Adrenal gland (tissue), 5 donors: ENCODE measurements around the gene FAN1.

ENCODE experiments used
- POLR2A ChIP-seq, 2 donors: fragments of 450-650 bp; IDR thresholded peaks; one replicate each; pipeline ENCODE4 v1.6.1; 2017; ENCODE audit warnings: antibody characterized with exemption in 2 of 2, mild to moderate bottlenecking in 2 of 2, moderate library complexity in 1 of 2
- TF ChIP-seq, protein P1 (sequence below), 6 experiments: fragments of 450-650 bp in 4 of 6; fragments of 200-600 bp in 2 of 6; sonication (generic) in 1 of 6; IDR thresholded peaks; 1 replicate in 5 of 6; 2 replicates in 1 of 6; pipeline versions ENCODE4 v1.5.1 to v1.8.0; 2016 to 2021; ENCODE audit warnings: antibody characterized with exemption in 6 of 6, mild to moderate bottlenecking in 2 of 6, moderate library complexity in 1 of 6
- donor health status: DM: no; HTN: no; CAD: no.

DNA sequence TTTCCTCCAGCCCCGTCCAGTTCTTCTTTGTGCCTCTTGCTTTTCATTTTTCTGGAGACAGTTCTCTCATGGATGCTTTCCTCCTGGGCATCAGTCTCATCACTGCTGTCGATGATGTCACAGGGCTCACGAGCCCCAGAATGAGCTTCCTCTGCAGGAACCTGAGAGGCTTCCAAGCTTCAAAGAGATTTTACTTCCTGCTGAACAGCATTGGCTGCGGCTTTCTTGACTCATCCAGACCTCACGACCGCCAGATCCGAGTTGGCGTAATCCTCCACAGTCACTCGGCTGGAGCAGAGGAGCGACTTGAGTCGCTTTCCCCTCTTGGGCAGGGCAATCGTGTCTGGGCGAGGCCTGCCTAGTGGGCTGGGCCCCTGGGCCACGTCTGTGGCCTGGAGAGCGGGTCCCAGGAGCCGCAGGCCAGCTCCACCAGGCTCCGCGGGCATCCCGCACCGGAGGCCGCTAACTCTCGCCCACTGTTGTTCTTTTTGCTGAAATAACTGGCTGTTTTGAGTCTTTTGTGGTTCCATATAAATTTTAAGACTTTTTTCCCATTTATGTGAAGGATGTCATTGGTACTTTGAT, 20.8 kb upstream of the FAN1 start:
- TF ChIP-seq, protein P1, sequence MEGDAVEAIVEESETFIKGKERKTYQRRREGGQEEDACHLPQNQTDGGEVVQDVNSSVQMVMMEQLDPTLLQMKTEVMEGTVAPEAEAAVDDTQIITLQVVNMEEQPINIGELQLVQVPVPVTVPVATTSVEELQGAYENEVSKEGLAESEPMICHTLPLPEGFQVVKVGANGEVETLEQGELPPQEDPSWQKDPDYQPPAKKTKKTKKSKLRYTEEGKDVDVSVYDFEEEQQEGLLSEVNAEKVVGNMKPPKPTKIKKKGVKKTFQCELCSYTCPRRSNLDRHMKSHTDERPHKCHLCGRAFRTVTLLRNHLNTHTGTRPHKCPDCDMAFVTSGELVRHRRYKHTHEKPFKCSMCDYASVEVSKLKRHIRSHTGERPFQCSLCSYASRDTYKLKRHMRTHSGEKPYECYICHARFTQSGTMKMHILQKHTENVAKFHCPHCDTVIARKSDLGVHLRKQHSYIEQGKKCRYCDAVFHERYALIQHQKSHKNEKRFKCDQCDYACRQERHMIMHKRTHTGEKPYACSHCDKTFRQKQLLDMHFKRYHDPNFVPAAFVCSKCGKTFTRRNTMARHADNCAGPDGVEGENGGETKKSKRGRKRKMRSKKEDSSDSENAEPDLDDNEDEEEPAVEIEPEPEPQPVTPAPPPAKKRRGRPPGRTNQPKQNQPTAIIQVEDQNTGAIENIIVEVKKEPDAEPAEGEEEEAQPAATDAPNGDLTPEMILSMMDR (IDR thresholded peaks at IDR 0.05), result no peak
- TF ChIP-seq POLR2A (IDR thresholded peaks at IDR 0.05), result no peak
